Natural killer cell (primary cell): ENCODE data around the gene ASB1. TPM values are rescaled to one million over a fixed set of nuclear protein-coding genes. Genes with fewer than 3 reads are reported as not detected.

Experiments
- ATAC-seq, 3 donors: fragments of 150-1000 bp in 2 of 3; fragments of 200-7000 bp in 1 of 3; cut with Tn5 transposase; 1 replicate in 1 of 3; 2 replicates in 2 of 3; pipeline ENCODE4 v1.10.0; 2021; ENCODE audit warnings: mild to moderate bottlenecking in 2 of 3, moderate library complexity in 2 of 3
- DNase-seq, 2 donors: peaks; one replicate each; pipeline versions ENCODE4 v3.0.0 to v3.0.0-alpha.2; 2013 to 2021; ENCODE audit warnings: mixed read lengths in 1 of 2
- H3K27ac ChIP-seq: one replicate; pipeline ENCODE4 v1.5.1; 2013; ENCODE audit warnings: mild to moderate bottlenecking, low read length
- H3K27me3 ChIP-seq: one replicate; pipeline ENCODE4 v1.6.1; 2013; ENCODE audit warnings: low read length; ENCODE audit not compliant: control insufficient read depth, insufficient read depth
- H3K36me3 ChIP-seq: one replicate; pipeline ENCODE4 v1.6.1; 2013; ENCODE audit warnings: low read length; ENCODE audit not compliant: control insufficient read depth, insufficient read depth
- H3K4me1 ChIP-seq: one replicate; pipeline ENCODE4 v1.6.1; 2013; ENCODE audit warnings: low read length; ENCODE audit not compliant: control insufficient read depth, insufficient read depth
- H3K4me3 ChIP-seq: one replicate; pipeline ENCODE4 v1.5.1; 2013; ENCODE audit warnings: low read length
- H3K9me3 ChIP-seq: one replicate; pipeline ENCODE4 v1.6.1; 2013; ENCODE audit warnings: low read length; ENCODE audit not compliant: control insufficient read depth, insufficient read depth
- H3K27ac Mint-ChIP-seq, 2 donors: one replicate each; pipeline ENCODE4 v1.8.0; 2022; ENCODE audit warnings: mild to moderate bottlenecking in 2 of 2, mixed read lengths in 2 of 2, moderate library complexity in 1 of 2
- H3K27me3 Mint-ChIP-seq, 2 donors: one replicate each; pipeline ENCODE4 v1.8.0; 2022; ENCODE audit warnings: low read depth in 2 of 2, mixed read lengths in 2 of 2
- H3K36me3 Mint-ChIP-seq: one replicate; pipeline ENCODE4 v1.8.0; 2022; ENCODE audit warnings: mixed read lengths
- H3K4me1 Mint-ChIP-seq, 2 donors: one replicate each; pipeline ENCODE4 v1.8.0; 2022; ENCODE audit warnings: mixed read lengths in 2 of 2
- H3K4me3 Mint-ChIP-seq: one replicate; pipeline ENCODE4 v1.8.0; 2022; ENCODE audit warnings: mild to moderate bottlenecking, moderate library complexity, mixed read lengths
- H3K9me3 Mint-ChIP-seq, 2 donors: one replicate each; pipeline ENCODE4 v1.8.0; 2022; ENCODE audit warnings: mixed read lengths in 2 of 2
- WGBS: methylation state at CpG from one replicate; pipeline ENCODE4 v1.1.7; 2013; ENCODE audit warnings: missing lambda C conversion rate; ENCODE audit not compliant: insufficient coverage; 5-methylcytosine and 5-hydroxymethylcytosine counted together
- intact Hi-C: fragments of 100-400 bp; cut with micrococcal nuclease; formaldehyde crosslinking; loops from one replicate; pipeline ENCODE4 v1.14.2; 2022
- total RNA-seq, 4 donors: library from RNA; stranded (reverse); fragments of 120-200 nt in 1 of 4; gene quantifications; one replicate each; pipeline versions ENCODE4 v1.2.3 to v1.2.4, GENCODE V29; 2013 to 2022
- TF ChIP-seq, protein P1 (sequence below): fragments of 200-600 bp; IDR thresholded peaks from one replicate; pipeline ENCODE4 v1.8.0; 2022; ENCODE audit warnings: antibody characterized with exemption

The ASB1 gene
- total RNA-seq, 3 donors from 2014 or later (not counting 1 experiment from before 2014, with no cell fraction given) = 38.3 to 47.5 (median 38.9) TPM

DNA sequence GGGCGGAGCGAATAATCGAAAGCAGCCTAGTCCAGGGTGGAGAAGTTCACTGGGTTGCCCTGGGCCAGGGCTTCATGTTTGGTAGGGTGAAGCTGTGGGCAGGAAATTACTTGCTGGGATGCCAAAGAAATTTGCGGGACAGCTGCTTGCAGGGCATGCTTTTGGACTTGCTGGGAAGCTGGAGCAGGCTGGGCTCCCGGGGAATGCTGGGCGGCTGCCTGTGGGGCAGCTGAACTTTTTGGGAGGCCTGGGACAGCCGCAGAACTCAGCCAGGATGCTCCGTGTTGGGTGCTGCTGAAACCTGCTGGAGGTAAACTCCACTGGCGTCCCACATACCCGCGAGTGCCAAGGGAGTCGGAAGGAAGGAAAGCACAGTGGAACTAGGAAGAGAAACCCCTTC is 31.9 kb downstream of the ASB1 start:
- no peaks in the 10 kb centered on the region for H3K4me1 ChIP-seq
- TF ChIP-seq, protein P1, sequence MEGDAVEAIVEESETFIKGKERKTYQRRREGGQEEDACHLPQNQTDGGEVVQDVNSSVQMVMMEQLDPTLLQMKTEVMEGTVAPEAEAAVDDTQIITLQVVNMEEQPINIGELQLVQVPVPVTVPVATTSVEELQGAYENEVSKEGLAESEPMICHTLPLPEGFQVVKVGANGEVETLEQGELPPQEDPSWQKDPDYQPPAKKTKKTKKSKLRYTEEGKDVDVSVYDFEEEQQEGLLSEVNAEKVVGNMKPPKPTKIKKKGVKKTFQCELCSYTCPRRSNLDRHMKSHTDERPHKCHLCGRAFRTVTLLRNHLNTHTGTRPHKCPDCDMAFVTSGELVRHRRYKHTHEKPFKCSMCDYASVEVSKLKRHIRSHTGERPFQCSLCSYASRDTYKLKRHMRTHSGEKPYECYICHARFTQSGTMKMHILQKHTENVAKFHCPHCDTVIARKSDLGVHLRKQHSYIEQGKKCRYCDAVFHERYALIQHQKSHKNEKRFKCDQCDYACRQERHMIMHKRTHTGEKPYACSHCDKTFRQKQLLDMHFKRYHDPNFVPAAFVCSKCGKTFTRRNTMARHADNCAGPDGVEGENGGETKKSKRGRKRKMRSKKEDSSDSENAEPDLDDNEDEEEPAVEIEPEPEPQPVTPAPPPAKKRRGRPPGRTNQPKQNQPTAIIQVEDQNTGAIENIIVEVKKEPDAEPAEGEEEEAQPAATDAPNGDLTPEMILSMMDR = no peak
- intact Hi-C loops = no loop called here
- Mint-ChIP-seq H3K4me1 (peaks cover 0 to 6% of the 10 kb centered on the region in 2 donors), H3K27ac (no peak overlapping the region), H3K4me3 (no peak overlapping the region), H3K9me3 (peaks cover 0 to 3% of the 10 kb centered on the region in 2 donors), H3K27me3 (no peaks in the 10 kb centered on the region), H3K36me3 (no peaks in the 10 kb centered on the region)
- DNase-seq (no peak), ATAC-seq (no peak)
- no peaks in the 10 kb centered on the region for H3K36me3 ChIP-seq
- H3K9me3 ChIP-seq = no peaks in the 10 kb centered on the region
- no peak overlapping the region for H3K27ac ChIP-seq
- no peak overlapping the region for H3K4me3 ChIP-seq
- H3K27me3 ChIP-seq = no peaks in the 10 kb centered on the region
- 89% methylated on average over 12 of the region's 12 CpGs for WGBS

DNA sequence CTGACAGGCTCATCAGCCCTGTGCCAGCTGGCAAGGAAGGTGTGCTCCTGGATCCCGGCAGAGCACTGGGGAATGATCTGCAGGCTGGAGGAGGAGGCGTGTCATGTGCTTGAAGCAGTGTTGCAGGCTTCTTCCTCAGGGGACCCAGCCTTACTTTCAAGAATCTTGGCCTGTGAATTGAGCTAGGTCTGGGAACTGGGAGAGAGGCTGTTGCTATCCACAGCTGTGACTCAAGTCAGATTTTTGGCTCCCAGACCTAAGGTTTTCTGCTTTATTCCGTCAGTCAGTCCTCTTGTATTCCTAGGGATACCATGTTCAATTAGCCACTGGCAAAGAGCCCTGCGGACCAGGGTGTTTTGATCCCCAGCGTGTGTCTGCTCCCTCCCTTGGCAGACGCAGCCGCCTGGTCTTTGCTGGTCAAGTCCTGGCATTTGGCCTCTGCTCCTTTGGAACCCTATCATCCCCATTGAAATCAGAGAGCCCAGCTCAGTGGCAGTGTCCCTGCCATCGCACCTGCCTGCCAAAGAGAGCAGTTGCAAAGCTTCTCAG is 32.4 kb downstream of the ASB1 start:
- no peaks in the 10 kb centered on the region for H3K9me3 ChIP-seq
- no peaks in the 10 kb centered on the region for H3K4me1 ChIP-seq
- H3K4me3 Mint-ChIP-seq = no peak overlapping the region
- H3K27ac ChIP-seq = no peak overlapping the region
- no peaks in the 10 kb centered on the region for H3K27me3 ChIP-seq
- intact Hi-C loops = no loop called here
- H3K9me3 Mint-ChIP-seq = peaks cover 0 to 3% of the 10 kb centered on the region in 2 donors
- no peaks in the 10 kb centered on the region for H3K36me3 ChIP-seq
- H3K27ac Mint-ChIP-seq = no peak overlapping the region
- H3K4me1 Mint-ChIP-seq = peaks cover 0 to 6% of the 10 kb centered on the region in 2 donors
- 90% methylated on average over 8 of the region's 8 CpGs for WGBS
- TF ChIP-seq, protein P1 = no peak
- H3K36me3 Mint-ChIP-seq = no peaks in the 10 kb centered on the region
- no peak overlapping the region for H3K4me3 ChIP-seq
- DNase-seq (no peak), ATAC-seq (no peak)
- no peaks in the 10 kb centered on the region for H3K27me3 Mint-ChIP-seq

DNA sequence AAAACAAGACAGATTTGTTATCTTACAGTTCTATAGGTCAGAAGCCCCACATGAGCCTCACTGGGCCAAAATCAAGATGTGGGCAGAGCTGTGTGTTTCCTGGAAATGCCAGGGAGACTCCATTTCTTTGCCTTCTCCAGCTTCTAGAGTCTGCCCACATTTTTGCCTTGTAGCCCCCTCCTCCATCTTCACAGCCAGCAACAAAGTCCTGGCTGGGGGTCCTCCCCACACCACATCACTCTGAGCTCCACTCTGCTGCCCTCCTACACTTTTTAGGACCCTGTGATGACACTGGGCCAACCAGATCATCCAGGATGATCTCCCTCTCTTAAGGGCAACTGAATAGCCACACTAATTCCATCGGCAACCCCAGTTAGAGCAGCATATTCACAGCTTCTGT is 34.3 kb downstream of the ASB1 start:
- Histone ChIP-seq H3K4me1 (no peaks in the 10 kb centered on the region), H3K27ac (no peak overlapping the region), H3K27me3 (no peaks in the 10 kb centered on the region), H3K9me3 (no peaks in the 10 kb centered on the region), H3K36me3 (no peaks in the 10 kb centered on the region), H3K4me3 (no peak overlapping the region)
- TF ChIP-seq, protein P1 = no peak
- Mint-ChIP-seq H3K27ac (no peak overlapping the region), H3K4me3 (no peak overlapping the region), H3K36me3 (no peaks in the 10 kb centered on the region), H3K4me1 (peaks cover 0 to 6% of the 10 kb centered on the region in 2 donors), H3K9me3 (peaks cover 0 to 3% of the 10 kb centered on the region in 2 donors), H3K27me3 (no peaks in the 10 kb centered on the region)
- DNase-seq (no peak), ATAC-seq (no peak)
- intact Hi-C loops = loop anchor here (5.0 kb wide), 1 partner anchor 104 kb away; no protein-coding TSS in a partner anchor
- WGBS = 95% methylated on average over 1 of the region's 1 CpG

DNA sequence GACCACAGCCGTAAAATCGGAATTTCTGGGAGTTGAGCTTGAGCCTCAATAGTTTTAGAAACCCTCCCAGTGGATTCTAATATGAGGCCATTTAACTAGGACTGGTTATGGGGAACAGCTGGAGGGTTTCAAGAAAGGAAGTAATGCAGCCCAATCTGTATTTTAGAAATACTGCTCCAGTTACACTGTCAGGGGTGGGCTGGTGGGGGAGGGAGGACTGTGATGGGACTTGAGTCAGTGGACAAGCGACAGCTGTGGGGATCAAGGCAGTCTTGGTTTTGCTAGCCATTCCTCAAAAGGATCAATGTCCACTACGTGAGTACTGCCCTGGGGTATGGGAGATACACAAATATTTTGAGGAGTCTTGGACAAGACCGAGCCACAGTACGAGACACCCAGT is 34.8 kb downstream of the ASB1 start:
- H3K4me3 Mint-ChIP-seq = no peak overlapping the region
- Histone ChIP-seq H3K4me3 (no peak overlapping the region), H3K27ac (no peak overlapping the region), H3K27me3 (no peaks in the 10 kb centered on the region), H3K4me1 (no peaks in the 10 kb centered on the region), H3K36me3 (no peaks in the 10 kb centered on the region), H3K9me3 (no peaks in the 10 kb centered on the region)
- peaks cover 0 to 1% of the 10 kb centered on the region in 2 donors for H3K9me3 Mint-ChIP-seq
- no peak overlapping the region for H3K27ac Mint-ChIP-seq
- TF ChIP-seq, protein P1 = no peak
- no peaks in the 10 kb centered on the region for H3K27me3 Mint-ChIP-seq
- H3K4me1 Mint-ChIP-seq = peaks cover 0 to 6% of the 10 kb centered on the region in 2 donors
- 87% methylated on average over 6 of the region's 6 CpGs for WGBS
- DNase-seq (no peak), ATAC-seq (no peak)
- intact Hi-C loops = loop anchor here (5.0 kb wide), 1 partner anchor 104 kb away; no protein-coding TSS in a partner anchor
- no peaks in the 10 kb centered on the region for H3K36me3 Mint-ChIP-seq
